ENCODE results near the gene TMPRSS11A.

TMPRSS11A gene, protein sequence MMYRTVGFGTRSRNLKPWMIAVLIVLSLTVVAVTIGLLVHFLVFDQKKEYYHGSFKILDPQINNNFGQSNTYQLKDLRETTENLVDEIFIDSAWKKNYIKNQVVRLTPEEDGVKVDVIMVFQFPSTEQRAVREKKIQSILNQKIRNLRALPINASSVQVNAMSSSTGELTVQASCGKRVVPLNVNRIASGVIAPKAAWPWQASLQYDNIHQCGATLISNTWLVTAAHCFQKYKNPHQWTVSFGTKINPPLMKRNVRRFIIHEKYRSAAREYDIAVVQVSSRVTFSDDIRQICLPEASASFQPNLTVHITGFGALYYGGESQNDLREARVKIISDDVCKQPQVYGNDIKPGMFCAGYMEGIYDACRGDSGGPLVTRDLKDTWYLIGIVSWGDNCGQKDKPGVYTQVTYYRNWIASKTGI

DNA sequence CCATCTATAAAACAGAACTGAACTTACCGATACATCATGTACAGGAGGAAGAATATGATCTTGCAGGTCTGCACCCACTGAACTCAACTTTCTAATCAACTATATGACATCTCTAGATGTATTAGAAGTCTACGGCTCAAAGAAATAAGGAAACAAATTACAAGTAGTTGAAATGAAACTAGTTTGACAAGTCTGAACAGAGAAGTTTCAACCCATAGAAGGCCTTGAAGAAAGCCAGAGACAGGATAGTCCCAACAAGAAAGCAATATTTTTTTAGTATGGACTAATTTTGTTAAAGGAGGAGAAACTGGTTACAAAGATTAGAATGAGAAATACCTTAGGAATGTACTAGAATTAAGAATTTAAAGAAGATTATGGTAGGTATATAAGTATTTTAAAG is at the start of gene TMPRSS11A:
Gene TMPRSS11A, minus strand, starts transcription at position 138 of the 400 bp plus-strand sequence. Its CDS starts 100 bp downstream, at position 38.
- DNase-seq: no peak

- no peak for DNase-seq
These were observed 48.4 kb upstream of the TMPRSS11A start for GRCh38 chr4:68011684-68012083.

DNA sequence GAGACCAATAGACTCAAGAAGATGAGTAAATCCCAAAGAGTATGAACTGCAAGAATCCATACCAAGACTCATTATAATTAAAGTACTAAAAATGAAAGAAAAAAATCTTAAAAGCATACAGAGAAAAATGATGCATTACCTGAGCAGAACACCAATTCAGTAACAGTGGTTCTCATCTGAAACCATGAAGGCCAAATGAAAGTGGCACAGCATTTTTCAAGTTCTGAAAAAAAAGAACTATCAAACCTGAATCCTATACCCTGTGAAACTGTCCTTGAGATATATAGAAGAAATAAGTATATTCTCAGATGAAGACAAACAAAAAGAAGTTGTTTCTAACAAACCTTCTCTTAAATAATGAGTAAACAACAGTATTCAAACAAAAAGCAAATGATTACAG is 39.6 kb upstream of the TMPRSS11A start:
- no peak for DNase-seq

- DNase-seq: no peak
These were observed 32.8 kb upstream of the TMPRSS11A start for GRCh38 chr4:67996127-67996526.

GRCh38 chr4:67988991-67989390 is 25.7 kb upstream of the TMPRSS11A start:
- DNase-seq: no peak

GRCh38 chr4:67983333-67983732 is 20.0 kb upstream of the TMPRSS11A start:
- no peak for DNase-seq

DNA sequence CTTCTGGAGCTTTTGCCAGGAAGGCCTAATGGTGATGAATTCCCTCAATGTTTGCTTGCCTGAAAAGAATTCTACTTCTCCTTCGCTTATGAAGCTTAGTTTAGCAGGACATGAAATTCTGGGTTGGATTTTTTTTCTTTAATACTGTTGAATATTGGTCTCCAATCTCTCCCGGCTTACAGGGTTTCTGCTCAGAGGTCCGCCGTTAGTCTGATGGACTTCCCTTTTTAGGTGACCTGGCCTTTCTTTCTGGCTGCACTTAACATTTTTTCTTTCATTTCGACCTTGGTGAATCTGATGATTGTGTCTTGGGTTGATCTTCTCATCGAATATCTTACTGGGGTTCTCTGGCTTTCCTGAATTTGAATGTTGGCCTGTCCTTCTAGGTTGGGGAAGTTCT is 17.2 kb upstream of the TMPRSS11A start:
- DNase-seq: no peak

DNA sequence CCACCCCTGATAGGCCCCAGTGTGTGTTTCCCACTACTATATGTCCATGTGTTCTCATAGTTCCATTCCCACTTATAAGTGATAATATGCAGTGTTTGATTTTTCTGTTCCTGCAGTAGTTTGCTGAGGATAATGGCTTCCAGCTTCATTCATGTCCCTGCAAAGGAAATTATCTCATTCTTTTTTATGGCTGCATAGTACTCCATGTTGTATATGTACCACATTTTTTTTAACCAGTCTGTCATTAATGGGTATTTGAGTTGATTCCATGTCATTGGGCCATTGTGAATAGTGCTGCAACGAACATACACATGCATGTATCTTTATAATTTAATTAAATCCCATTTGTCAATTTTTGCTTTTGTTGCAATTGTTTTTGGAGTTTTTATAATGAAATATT is 10.3 kb upstream of the TMPRSS11A start:
- DNase-seq: no peak

GRCh38 chr4:67954890-67955289 is 8.4 kb downstream of the TMPRSS11A start:
- no peak for DNase-seq

DNA sequence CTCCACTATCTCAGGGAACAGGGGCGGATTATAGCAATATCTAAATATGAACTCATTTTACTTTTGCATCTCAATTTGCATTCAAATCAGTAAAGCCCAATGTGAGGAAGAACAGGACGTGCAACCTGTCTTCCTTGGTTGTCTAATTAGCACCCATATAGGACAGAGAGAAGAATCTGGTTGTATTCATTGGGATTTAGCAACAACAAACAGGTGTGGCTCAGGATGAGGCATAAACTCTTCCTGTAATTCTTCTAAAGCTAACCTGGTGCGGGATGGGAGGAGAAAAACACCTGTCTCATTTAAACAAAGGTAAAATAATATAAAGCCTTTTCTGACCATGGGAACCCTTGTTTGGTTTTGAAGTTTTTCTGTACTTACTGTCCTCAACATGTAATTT is 22.2 kb downstream of the TMPRSS11A start:
- no peak for DNase-seq

DNA sequence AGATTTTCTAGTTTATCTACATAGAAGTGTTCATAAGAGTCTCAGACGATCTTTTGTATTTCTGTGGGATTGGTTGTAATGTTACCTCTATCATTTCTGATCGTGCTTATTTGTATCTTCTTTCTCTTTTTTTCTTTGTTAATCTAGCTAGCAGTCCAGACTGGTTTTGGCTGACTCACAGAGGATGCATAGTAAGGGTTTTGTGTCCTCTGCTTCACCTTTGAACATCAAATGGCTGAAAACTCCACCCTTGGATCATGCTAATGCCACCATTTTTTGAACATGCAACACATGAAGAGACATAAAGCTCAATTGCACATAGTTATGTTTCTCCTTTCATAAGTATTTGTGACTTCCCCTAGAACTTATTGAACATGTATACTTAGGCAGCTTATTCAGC is 22.8 kb downstream of the TMPRSS11A start:
- no peak for DNase-seq

DNA sequence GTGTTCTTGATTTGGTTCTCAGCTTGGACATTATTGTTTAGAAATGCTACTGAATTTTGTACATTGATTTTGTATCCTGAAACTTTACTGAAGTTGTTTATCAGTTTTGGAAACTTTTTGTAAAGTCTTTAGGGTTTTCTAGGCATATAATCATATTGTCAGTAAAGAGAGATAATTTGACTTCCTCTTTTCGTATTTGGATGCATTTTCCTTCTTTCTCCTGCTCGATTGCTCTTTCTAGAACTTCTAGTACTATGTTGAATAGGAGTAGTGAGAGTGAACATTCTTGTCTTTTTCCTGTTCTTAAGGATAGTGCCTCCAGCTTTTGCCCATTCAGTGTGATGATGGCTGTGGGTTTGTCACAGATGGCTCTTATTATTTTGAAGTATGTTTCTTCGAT is 24.1 kb downstream of the TMPRSS11A start:
- no peak for DNase-seq

- DNase-seq: no peak
These were observed 27.4 kb downstream of the TMPRSS11A start for GRCh38 chr4:67935888-67936287.

DNA sequence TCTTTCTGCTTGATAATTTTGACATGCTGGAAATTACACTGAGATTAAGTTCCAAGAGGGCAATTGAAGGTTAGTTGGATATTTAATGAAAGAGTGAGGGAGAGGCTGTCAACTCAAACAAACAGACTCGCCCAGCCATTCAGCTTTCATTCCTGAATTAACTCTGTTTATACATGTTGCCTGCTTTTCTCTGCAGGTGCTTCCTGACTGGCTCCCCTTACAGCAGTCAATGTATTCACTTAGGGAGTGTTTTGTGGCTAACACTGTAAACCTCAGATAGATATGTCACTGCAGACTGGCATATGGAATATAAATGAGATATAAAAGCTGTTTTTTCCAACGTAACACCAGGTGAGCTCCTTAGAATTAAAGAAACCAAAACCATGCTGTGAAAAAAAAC is 28.7 kb downstream of the TMPRSS11A start:
- DNase-seq: no peak

DNA sequence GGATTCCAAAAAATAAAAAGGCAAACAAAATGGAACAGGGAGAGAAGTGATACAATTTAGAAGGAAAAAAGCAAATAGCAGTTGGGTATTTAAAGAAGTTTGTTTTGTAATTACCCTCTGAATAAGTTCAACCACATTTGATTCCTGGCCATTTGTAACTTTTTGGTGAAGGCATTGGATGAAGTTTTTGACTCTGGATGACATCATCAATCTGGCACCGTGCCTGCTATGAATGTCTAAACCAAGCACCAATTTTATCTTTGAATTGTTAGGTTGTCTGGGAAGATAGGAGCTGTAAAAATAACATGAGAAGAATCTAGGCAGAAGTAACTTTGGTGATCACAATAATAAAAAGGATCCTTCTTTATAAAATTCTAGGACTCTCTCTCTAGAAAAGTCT is 29.5 kb downstream of the TMPRSS11A start:
- no peak for DNase-seq

GRCh38 chr4:67933038-67933437 is 30.3 kb downstream of the TMPRSS11A start:
- no peak for DNase-seq

DNA sequence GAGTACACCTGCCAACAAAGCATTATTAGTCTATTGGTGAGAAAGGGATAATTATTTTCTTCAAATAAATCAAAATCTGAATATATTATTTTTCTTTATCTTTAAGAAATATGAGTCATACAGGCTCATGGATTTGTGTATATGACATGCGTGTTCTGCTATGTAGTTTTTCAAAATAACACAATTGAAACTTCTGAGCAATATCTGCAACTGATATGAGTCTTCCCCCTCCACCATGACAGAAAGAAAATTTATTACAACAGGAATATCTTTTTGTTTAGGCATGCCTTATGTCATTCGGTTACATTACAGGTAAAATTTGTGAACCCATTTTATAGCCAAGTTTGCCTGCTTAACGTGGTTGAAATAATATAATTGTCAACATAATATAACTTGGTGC is 32.0 kb downstream of the TMPRSS11A start:
- no peak for DNase-seq

- no peak for DNase-seq
These were observed 33.9 kb downstream of the TMPRSS11A start for GRCh38 chr4:67929426-67929825.

DNA sequence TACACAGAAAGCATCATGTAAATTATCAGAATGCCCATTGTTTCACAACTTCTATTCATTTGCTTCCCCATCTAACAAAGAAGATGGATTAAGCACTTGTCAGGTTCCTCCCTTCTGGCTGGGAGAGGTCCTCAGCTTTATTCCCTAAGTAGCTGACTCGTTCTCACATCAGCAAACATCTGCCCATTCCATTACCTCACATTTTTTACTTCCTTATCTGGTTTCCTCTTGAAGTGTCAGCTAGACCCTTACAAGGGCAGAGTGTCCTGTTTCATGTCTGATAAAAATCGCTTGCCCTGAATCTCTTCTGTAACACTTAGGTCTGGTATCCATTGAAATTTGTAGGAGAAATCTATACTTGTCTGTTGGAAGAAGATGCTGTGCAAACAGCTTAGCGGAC is 34.7 kb downstream of the TMPRSS11A start:
- peak; percentile 52 for DNase-seq

DNA sequence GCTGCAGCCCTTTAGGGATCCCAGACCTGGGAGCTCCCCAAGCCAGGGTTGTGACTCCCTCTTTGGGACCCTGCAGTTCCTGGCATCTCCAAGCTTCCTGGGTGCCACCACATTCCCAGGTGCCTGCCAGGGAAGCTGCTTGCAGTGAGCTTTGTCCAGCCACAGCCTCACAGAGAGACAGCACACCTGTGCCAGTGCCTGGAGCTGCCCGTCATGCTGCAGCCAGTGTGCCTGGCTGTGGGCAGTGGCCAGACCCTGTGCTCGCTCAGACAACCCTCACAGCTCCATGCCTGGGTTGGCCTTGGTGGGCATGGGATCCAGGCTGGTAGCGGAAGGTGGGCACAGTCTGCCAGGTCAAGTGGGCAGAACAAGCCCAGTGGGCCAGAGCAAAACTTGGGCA is 36.0 kb downstream of the TMPRSS11A start:
- no peak for DNase-seq

- no peak for DNase-seq
These were observed 36.8 kb downstream of the TMPRSS11A start for GRCh38 chr4:67926485-67926884.

- no peak for DNase-seq
These were observed 40.6 kb downstream of the TMPRSS11A start for GRCh38 chr4:67922697-67923096.

GRCh38 chr4:67918428-67918827 is 44.9 kb downstream of the TMPRSS11A start:
- DNase-seq: no peak

DNA sequence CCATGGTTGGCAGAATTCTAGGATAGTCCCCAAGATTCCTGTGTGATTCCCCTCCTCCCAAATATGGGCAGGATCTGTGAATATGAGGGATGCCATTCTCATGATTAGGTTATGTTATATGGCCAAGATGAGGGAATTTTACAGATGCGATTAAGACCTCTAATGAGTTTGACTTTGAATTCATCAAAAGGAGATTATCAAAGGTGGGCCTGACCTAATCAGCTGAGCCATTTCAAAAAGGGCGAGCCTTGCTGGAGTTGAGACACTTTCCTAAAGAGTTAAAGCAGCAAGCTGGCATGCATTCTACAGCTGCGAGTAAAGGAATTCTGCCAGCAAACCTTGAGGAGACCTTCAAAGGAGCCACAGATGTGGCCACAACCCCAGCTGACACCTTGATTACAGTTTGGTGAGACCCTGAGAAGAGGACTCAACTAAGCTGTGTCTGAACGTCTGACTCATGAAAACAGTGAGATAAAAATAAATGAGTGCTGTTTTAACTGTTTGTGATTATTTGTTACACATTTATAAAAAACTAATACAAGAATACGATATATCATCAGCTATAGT is 47.8 kb downstream of the TMPRSS11A start:
- DNase-seq: no peak

DNA sequence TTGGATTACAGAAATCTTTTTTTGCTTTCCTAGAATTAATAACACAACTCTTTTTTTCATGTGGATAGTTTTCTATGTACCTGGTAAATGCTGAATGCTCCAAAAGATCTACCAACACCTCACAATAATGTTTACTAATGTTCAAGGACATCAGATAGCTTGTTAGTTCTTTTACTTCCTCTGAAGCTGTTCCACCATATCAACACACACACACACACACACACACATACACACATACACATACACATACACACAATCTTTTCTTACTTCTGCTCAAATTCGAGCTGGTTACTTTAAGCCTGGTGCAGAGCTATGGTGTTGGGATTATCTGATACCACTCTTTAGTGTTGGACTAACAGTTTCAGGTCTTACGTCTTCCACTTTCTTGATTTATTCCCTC is 51.2 kb downstream of the TMPRSS11A start:
- no peak for DNase-seq

Measured in NCI-H2029 treated with DMSO at 0.1 percent for 48 hours (cell line).